Activated CD8-positive, alpha-beta T cell treated with anti-CD3 and anti-CD28 coated beads for 36 hours (primary cell): ENCODE data around the gene SNRNP40. TPM values are rescaled to one million over a fixed set of nuclear protein-coding genes. Genes with fewer than 3 reads are reported as not detected.

Source experiments
- ATAC-seq: fragments of 200-7000 bp; cut with Tn5 transposase; one replicate; pipeline ENCODE4 v1.10.0; 2021; ENCODE audit warnings: mild to moderate bottlenecking, moderate library complexity
- CTCF ChIA-PET: fragments of 350-600 bp; sonication (Branson Sonifier 250); formaldehyde crosslinking; loops from one replicate; lab custom pipeline; 2021; ENCODE audit warnings: antibody characterized with exemption; lab: Charles Lee
- POLR2A ChIA-PET: fragments of 350-600 bp; sonication (Branson Sonifier 250); formaldehyde crosslinking; loops from one replicate; lab custom pipeline; 2021; ENCODE audit warnings: antibody characterized with exemption; lab: Charles Lee
- DNase-seq: peaks from one replicate; pipeline ENCODE4 v3.0.0-alpha.2; 2020
- H3K27ac Mint-ChIP-seq: one replicate; pipeline ENCODE4 v1.8.0; 2021; ENCODE audit warnings: mild to moderate bottlenecking, mixed read lengths
- H3K27me3 Mint-ChIP-seq: one replicate; pipeline ENCODE4 v1.8.0; 2021; ENCODE audit warnings: mixed read lengths
- H3K36me3 Mint-ChIP-seq: one replicate; pipeline ENCODE4 v1.8.0; 2021; ENCODE audit warnings: low read depth, mixed read lengths
- H3K4me1 Mint-ChIP-seq: one replicate; pipeline ENCODE4 v1.8.0; 2021; ENCODE audit warnings: low read depth, mixed read lengths
- H3K4me3 Mint-ChIP-seq: one replicate; pipeline ENCODE4 v1.8.0; 2021; ENCODE audit warnings: mild to moderate bottlenecking, moderate library complexity, mixed read lengths
- H3K9me3 Mint-ChIP-seq: one replicate; pipeline ENCODE4 v1.8.0; 2021; ENCODE audit warnings: mixed read lengths
- CTCF ChIP-seq: fragments of 200-600 bp; IDR thresholded peaks from one replicate; pipeline ENCODE4 v1.8.0; 2022; ENCODE audit warnings: antibody characterized with exemption, mild to moderate bottlenecking
- intact Hi-C: fragments of 100-400 bp; cut with micrococcal nuclease; formaldehyde crosslinking; loops from one replicate; pipeline ENCODE4 v1.10.0; 2022
- total RNA-seq, 2 experiments: library from RNA; stranded (reverse); gene quantifications; one replicate each; pipeline ENCODE4 v1.2.3, GENCODE V29; 2021

Gene SNRNP40
- total RNA-seq, 2 experiments from 2014 or later, result 98.6 to 102 TPM

DNA sequence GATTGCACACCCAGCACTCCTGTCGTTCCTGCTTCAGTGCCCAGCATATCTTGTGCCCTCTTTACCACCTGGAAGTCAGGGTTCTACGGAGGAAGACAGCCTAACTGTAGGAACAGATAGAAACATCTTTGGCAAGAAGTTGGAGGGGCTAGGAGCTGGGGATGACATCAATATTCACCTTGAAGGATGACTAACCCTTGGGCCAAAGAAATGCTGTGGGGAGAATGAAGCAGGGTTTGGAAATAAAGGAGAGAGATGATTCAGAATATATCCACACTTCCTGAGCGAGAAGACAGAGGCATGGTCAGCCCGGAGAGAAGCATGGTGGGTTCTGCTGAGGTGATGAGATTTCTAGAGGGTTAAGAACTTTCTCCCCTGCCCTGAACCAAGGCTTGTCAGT is 52.3 kb downstream of the SNRNP40 start:
- Mint-ChIP-seq H3K27ac (no peak overlapping the region), H3K4me3 (no peak overlapping the region), H3K36me3 (no peaks in the 10 kb centered on the region), H3K27me3 (peaks cover 12% of the 10 kb centered on the region), H3K9me3 (no peaks in the 10 kb centered on the region), H3K4me1 (no peaks in the 10 kb centered on the region)
- ChIA-PET CTCF (no interaction called here), POLR2A (no interaction called here)
- intact Hi-C loops, result no loop called here
- no peak for DNase-seq
- ATAC-seq, result no peak
- no peak for TF ChIP-seq CTCF

DNA sequence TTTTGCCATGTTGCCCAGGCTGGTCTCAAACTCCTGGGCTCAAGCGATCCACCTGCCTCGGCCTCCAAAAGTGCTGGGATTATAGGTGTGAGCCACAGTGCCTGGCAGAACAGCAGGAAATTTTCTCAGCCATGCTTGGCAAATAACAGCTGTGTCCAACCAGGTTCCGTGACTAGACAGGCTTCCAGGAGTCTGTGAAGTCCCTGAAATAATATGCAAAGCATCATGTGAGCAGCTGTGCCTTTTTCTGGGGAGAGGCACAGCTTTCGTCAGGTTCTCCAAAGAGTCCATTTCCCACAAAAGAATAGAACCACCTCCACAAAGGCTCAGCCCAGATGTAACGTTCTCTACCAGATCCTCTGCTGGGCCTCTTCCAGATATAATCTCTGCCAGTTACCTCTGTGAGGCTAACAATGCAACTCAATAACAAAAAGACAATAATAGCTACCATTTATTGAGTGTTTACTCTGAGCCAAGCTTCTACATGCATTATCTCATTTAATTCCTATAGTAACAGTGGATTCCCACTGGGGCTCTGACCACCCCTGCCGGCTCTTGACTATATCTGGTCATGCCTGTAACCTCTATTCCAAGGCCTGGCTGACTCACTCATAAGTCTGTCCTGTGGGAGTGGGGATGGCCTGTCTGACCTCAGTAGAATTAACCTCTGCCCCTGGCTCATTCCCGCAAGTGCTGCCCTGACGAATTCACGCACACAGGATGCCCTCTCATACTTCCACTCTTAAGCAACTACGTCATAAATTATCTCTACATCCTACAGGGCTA is 52.9 kb downstream of the SNRNP40 start:
- H3K4me3 Mint-ChIP-seq, result no peak overlapping the region
- CTCF ChIA-PET, result no interaction called here
- H3K9me3 Mint-ChIP-seq, result no peaks in the 10 kb centered on the region
- H3K27ac Mint-ChIP-seq, result no peak overlapping the region
- TF ChIP-seq CTCF, result no peak
- ATAC-seq (no peak), DNase-seq (no peak)
- POLR2A ChIA-PET, result no interaction called here
- peaks cover 6% of the 10 kb centered on the region for H3K4me1 Mint-ChIP-seq
- H3K36me3 Mint-ChIP-seq, result no peaks in the 10 kb centered on the region
- intact Hi-C loops, result no loop called here
- peaks cover 18% of the 10 kb centered on the region for H3K27me3 Mint-ChIP-seq

- POLR2A ChIA-PET, result no interaction called here
- no peak for TF ChIP-seq CTCF
- Mint-ChIP-seq H3K4me3 (no peak overlapping the region), H3K4me1 (peaks cover 10% of the 10 kb centered on the region), H3K9me3 (no peaks in the 10 kb centered on the region), H3K27me3 (peaks cover 32% of the 10 kb centered on the region), H3K36me3 (no peaks in the 10 kb centered on the region), H3K27ac (no peak overlapping the region)
- no peak for ATAC-seq
- intact Hi-C loops, result no loop called here
- CTCF ChIA-PET, result no interaction called here
- no peak for DNase-seq
Measured at GRCh38 chr1:31241321-31241720, 55.3 kb downstream of the SNRNP40 start.

DNA sequence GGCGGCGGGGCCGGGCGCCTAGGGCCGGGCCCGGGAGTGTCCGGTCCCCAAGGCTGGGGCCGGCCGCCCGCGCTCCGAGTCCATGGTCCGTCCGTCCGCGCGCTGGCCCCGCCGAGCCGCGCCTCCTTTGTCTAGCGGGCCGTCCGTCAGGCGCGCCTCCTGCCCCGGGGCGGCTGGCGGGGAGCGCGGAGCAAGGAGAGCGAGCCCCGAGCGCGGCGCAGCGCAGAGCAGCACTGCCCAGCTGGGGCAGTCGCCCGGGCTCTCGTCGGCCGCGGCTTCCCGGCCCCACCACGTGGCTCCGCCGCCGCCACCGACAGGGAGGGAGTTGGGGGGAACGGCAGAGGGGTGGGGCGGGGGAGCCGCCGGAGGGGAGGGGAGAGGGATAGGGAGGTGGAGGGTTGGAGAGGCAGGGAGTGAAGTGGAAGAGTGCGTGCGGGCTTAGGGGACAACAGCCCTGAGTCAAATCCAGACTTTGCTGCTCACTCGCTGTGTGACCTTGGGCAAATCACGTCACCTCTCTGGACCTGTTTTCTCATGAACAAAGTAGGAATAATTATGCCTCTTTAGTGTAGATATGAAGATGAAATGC is 56.8 kb downstream of the SNRNP40 start, which contains the start of gene NKAIN1:
Gene NKAIN1, minus strand, starts transcription at position 235 of the 589 bp plus-strand sequence. CDS start 340 bp downstream, outside the sequence.
- H3K4me1 Mint-ChIP-seq, result peaks cover 10% of the 10 kb centered on the region
- no peaks in the 10 kb centered on the region for H3K36me3 Mint-ChIP-seq
- H3K27me3 Mint-ChIP-seq, result peaks cover 43% of the 10 kb centered on the region
- peak within 1 kb of the TSS; percentile 41 for H3K4me3 Mint-ChIP-seq
- no peak for ATAC-seq
- no peak for DNase-seq
- no peak for TF ChIP-seq CTCF
- no peaks in the 10 kb centered on the region for H3K9me3 Mint-ChIP-seq
- intact Hi-C loops, result no loop called here
- no peak within 1 kb of the TSS for H3K27ac Mint-ChIP-seq
- CTCF ChIA-PET, result no interaction called here
- POLR2A ChIA-PET, result no interaction called here

- Mint-ChIP-seq H3K36me3 (no peaks in the 10 kb centered on the region), H3K4me3 (peak overlapping the region; percentile 41), H3K27ac (no peak overlapping the region), H3K27me3 (peaks cover 48% of the 10 kb centered on the region), H3K4me1 (peaks cover 10% of the 10 kb centered on the region), H3K9me3 (no peaks in the 10 kb centered on the region)
- ATAC-seq (peak; percentile 27), DNase-seq (peak; percentile 12)
- CTCF ChIA-PET, result no interaction called here
- POLR2A ChIA-PET, result interaction anchor here (0.7 kb wide), 1 partner anchor 11 kb away, joined by 3 read pairs; no protein-coding TSS in a partner anchor
- TF ChIP-seq CTCF, result no peak
- intact Hi-C loops, result no loop called here
Measured at GRCh38 chr1:31238986-31239613, 57.5 kb downstream of the SNRNP40 start.
